ENCODE measurements around the gene USE1. TPM values are rescaled to one million over a fixed set of nuclear protein-coding genes. Genes with fewer than 3 reads are reported as not detected.

USE1 gene
- total and polyA plus RNA-seq, 9 of the 15 experiments (the other 6 are each of a cell fraction or from before 2014, with no cell fraction given): 17.3 to 52.4 (median 34.0) TPM

GRCh38 chr19:17264641-17264979, 49.5 kb downstream of the USE1 start, which contains the start of gene USHBP1:
Gene USHBP1, minus strand, starts transcription at chr19:17264745. Its CDS starts 446 bp downstream, at chr19:17264299.
- no peaks in the 10 kb centered on the region for H3K27me3 ChIP-seq (ENCODE audit: control insufficient read depth in 2 of 2, insufficient read depth in 2 of 2, low read length in 2 of 2)
- no peak for DNase-seq (ENCODE audit: extremely low read depth in 1 of 4, low spot score in 3 of 4)
- ATAC-seq: no peak
- CTCF ChIA-PET (ENCODE audit: low intra/inter-chr PET ratio): no interaction called here
- H3K9me1 ChIP-seq (ENCODE audit: control insufficient read depth, insufficient read depth, low read length): no peaks in the 10 kb centered on the region
- no peaks in the 10 kb centered on the region for H4K20me1 ChIP-seq (replicated peaks; ENCODE audit: control insufficient read depth, insufficient read depth, low read length)
- peak within 1 kb of the TSS; percentile 7; the same call in 1 of the 3 replicates for H3K27ac ChIP-seq (ENCODE audit: extremely low read depth, low read depth, low read length)
- H3K9ac ChIP-seq (ENCODE audit: insufficient read depth in 1 of 2, low read depth in 2 of 2, low read length in 2 of 2): peak within 1 kb of the TSS in 1 of 2 experiments; percentile 67; a peak in 2 of 4 replicates
- no peaks in the 10 kb centered on the region for H3K9me3 ChIP-seq (replicated peaks; ENCODE audit: control insufficient read depth, insufficient read depth, low read depth, low read length)
- peaks cover 9% of the 10 kb centered on the region; the same call in 1 of the 3 replicates for H3K36me3 ChIP-seq (ENCODE audit: control insufficient read depth, insufficient read depth, low read length)
- H3K79me2 ChIP-seq (ENCODE audit: control insufficient read depth, insufficient read depth, low read length): peaks cover 19% of the 10 kb centered on the region
- BruUV-seq (replicated peaks): no TSS peak
- peak within 1 kb of the TSS; percentile 74 for H2AFZ ChIP-seq (ENCODE audit: low read depth, low read length)
- POLR2A ChIA-PET: interaction anchor here (0.6 to 1.0 kb wide), 3 partner anchors 36 to 450 kb away, joined by 3 read pairs; no protein-coding TSS in a partner anchor
- FAIRE-seq: no peak
- in situ Hi-C loops (cut with MboI) (no loop called here), intact Hi-C loops (cut with micrococcal nuclease) (no loop called here)
- peaks cover 3 to 25% of the 10 kb centered on the region in 2 experiments; a peak in 3 of 5 replicates for H3K4me1 ChIP-seq (replicated peaks in 1 of 2; ENCODE audit: control insufficient read depth in 2 of 2, insufficient read depth in 2 of 2, low read length in 2 of 2)
- H3K4me2 ChIP-seq (ENCODE audit: insufficient read depth, low read length): no peak within 1 kb of the TSS
- 57% methylated on average over 5 of the region's 5 CpGs for WGBS (ENCODE audit: insufficient coverage, low coverage, missing lambda C conversion rate)
- no peak within 1 kb of the TSS for H3K4me3 ChIP-seq
- TF ChIP-seq ZNF197 (CRISPR knock-in tag; IDR thresholded peaks at IDR 0.05; ENCODE audit: low read depth) (no peak), TFE3 (CRISPR knock-in tag; IDR thresholded peaks at IDR 0.05) (peak; percentile 94), ZNF740 (CRISPR knock-in tag; IDR thresholded peaks at IDR 0.05) (no peak), ZNF740 (tag; IDR thresholded peaks at IDR 0.05) (no peak), CBFA2T2 (conservative IDR thresholded peaks at IDR 0.05) (peak; percentile 48), MED1 (CRISPR knock-in tag; IDR thresholded peaks at IDR 0.05; ENCODE audit: borderline replicate concordance) (no peak), ZNF785 (CRISPR knock-in tag; IDR thresholded peaks at IDR 0.05) (no peak), RBBP5 (IDR thresholded peaks at IDR 0.05; ENCODE audit: borderline replicate concordance, insufficient read depth, low read length, poor library complexity, severe bottlenecking) (no peak), BCOR (IDR thresholded peaks at IDR 0.05) (no peak), DMBX1 (CRISPR knock-in tag; IDR thresholded peaks at IDR 0.05; ENCODE audit: borderline replicate concordance) (no peak), ZNF639 (CRISPR knock-in tag; conservative IDR thresholded peaks at IDR 0.05 in 1 of 2, IDR thresholded peaks at IDR 0.05 in 1 of 2) (no peak)
- TF ChIP-seq, protein P1, sequence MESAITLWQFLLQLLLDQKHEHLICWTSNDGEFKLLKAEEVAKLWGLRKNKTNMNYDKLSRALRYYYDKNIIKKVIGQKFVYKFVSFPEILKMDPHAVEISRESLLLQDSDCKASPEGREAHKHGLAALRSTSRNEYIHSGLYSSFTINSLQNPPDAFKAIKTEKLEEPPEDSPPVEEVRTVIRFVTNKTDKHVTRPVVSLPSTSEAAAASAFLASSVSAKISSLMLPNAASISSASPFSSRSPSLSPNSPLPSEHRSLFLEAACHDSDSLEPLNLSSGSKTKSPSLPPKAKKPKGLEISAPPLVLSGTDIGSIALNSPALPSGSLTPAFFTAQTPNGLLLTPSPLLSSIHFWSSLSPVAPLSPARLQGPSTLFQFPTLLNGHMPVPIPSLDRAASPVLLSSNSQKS (CRISPR knock-in tag; IDR thresholded peaks at IDR 0.05): no peak
- TF ChIP-seq, protein P2, sequence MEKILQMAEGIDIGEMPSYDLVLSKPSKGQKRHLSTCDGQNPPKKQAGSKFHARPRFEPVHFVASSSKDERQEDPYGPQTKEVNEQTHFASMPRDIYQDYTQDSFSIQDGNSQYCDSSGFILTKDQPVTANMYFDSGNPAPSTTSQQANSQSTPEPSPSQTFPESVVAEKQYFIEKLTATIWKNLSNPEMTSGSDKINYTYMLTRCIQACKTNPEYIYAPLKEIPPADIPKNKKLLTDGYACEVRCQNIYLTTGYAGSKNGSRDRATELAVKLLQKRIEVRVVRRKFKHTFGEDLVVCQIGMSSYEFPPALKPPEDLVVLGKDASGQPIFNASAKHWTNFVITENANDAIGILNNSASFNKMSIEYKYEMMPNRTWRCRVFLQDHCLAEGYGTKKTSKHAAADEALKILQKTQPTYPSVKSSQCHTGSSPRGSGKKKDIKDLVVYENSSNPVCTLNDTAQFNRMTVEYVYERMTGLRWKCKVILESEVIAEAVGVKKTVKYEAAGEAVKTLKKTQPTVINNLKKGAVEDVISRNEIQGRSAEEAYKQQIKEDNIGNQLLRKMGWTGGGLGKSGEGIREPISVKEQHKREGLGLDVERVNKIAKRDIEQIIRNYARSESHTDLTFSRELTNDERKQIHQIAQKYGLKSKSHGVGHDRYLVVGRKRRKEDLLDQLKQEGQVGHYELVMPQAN (IDR thresholded peaks at IDR 0.05; ENCODE audit: borderline replicate concordance): no peak
- TF ChIP-seq, protein P3, sequence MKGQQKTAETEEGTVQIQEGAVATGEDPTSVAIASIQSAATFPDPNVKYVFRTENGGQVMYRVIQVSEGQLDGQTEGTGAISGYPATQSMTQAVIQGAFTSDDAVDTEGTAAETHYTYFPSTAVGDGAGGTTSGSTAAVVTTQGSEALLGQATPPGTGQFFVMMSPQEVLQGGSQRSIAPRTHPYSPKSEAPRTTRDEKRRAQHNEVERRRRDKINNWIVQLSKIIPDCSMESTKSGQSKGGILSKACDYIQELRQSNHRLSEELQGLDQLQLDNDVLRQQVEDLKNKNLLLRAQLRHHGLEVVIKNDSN (CRISPR knock-in tag; IDR thresholded peaks at IDR 0.05): peak; percentile 58; the same call in 1 of the 2 replicates

All from K562 (cell line).